GM12875 (cell line): ENCODE results near the gene LHPP.

ENCODE experiments used
- H3K4me3 ChIP-seq: one replicate; pipeline ENCODE4 v1.5.1; 2011; ENCODE audit warnings: low read depth, low read length, control low read depth
- TF ChIP-seq, protein P1 (sequence below): IDR thresholded peaks from 2 replicates; pipeline ENCODE4 v1.5.1; 2011; ENCODE audit warnings: low read depth, mild to moderate bottlenecking, control low read depth, inconsistent platforms, low read length, moderate library complexity, borderline replicate concordance; ENCODE audit not compliant: insufficient read depth

Gene LHPP

DNA sequence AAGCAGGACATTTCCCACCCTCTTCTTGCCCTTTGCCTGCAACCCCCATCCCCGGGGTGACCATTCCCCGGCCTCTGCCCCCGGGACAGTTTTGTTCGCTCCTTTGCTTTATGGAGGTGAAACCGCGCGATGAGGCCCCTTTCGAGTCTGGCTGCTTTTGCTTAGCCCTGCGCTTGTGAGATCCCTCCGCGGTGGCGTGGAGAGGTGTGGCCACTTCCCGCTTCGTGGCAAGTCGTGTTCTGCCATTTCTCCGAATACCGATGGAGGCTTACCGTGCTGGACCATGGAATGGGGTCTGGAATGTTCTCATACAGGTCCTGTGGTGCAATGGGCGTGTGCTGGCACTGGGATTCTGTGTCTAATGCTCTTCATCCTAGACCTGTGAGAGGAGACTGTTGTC lies 106.7 kb downstream of the LHPP start:
- H3K4me3 ChIP-seq = no peak overlapping the region
- TF ChIP-seq, protein P1, sequence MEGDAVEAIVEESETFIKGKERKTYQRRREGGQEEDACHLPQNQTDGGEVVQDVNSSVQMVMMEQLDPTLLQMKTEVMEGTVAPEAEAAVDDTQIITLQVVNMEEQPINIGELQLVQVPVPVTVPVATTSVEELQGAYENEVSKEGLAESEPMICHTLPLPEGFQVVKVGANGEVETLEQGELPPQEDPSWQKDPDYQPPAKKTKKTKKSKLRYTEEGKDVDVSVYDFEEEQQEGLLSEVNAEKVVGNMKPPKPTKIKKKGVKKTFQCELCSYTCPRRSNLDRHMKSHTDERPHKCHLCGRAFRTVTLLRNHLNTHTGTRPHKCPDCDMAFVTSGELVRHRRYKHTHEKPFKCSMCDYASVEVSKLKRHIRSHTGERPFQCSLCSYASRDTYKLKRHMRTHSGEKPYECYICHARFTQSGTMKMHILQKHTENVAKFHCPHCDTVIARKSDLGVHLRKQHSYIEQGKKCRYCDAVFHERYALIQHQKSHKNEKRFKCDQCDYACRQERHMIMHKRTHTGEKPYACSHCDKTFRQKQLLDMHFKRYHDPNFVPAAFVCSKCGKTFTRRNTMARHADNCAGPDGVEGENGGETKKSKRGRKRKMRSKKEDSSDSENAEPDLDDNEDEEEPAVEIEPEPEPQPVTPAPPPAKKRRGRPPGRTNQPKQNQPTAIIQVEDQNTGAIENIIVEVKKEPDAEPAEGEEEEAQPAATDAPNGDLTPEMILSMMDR = no peak

DNA sequence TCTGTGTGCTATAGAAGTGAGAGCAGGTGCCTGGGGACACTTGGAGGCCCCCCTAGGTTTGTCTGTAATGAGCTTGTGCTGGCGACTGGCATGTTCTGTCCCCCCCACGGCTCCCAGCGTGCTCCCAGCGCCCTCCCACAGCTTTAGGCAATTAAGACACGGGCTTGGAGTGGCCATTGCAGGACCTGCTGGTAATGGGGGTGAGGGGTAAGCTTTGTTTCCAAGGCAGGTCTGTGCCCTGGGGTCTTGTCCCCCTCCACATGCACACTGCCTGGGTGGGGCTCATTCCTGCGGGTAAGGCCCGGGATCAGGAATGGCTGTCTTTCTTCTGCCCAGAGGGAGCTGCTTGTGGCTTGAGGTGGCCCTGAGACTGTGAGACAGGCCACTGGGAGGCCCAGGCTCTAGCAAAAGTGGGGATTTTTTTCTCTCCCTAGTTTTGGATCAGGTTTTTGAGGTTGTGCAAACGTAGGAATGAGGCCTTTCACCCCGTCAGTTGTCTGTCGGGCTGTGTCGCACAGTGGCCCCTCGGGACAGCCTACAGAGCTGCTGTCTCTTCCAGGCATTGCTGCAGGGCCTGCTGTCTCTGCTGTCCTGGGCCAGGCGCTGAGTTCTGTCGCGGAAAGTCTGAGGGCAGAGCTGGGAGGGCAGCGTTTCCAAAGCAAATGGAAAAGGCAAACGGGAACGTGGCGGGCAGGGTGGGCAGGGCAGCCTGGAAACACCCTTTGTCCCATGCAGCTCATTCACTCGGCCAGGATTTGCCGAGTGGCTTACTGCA lies 107.4 kb downstream of the LHPP start:
- no peak overlapping the region for H3K4me3 ChIP-seq
- TF ChIP-seq, protein P1 = no peak

GRCh38 chr10:124569623-124570470 lies 108.2 kb downstream of the LHPP start:
- no peak overlapping the region for H3K4me3 ChIP-seq
- TF ChIP-seq, protein P1 = no peak

- H3K4me3 ChIP-seq = no peak overlapping the region
- TF ChIP-seq, protein P1 = no peak
Observed at GRCh38 chr10:124570646-124571045, 109.0 kb downstream of the LHPP start.

GRCh38 chr10:124572751-124573150 lies 111.1 kb downstream of the LHPP start:
- TF ChIP-seq, protein P1 = no peak

GRCh38 chr10:124573726-124574455 lies 112.3 kb downstream of the LHPP start:
- TF ChIP-seq, protein P1 = no peak
- no peak overlapping the region for H3K4me3 ChIP-seq

More at GRCh38 chr10:124572751-124573150, 111.1 kb downstream of the LHPP start:
- no peak overlapping the region for H3K4me3 ChIP-seq
